Osteocyte (in vitro differentiated cells): ENCODE measurements around the gene G2E3. TPM values are rescaled to one million over a fixed set of nuclear protein-coding genes. Genes with fewer than 3 reads are reported as not detected.
"Not testable (repeated sequence)": the region's sequence is repeated elsewhere in the genome, so short reads cannot be mapped to it uniquely, and the experiment has no call there.

Experiments
- DNase-seq: peaks from one replicate; pipeline ENCODE4 v3.0.0; 2021; ENCODE audit warnings: mixed read lengths; ENCODE audit not compliant: unreplicated experiment; ENCODE audit errors: extremely low spot score
- H3K27ac Mint-ChIP-seq: one replicate; pipeline ENCODE4 v1.8.0; 2021; ENCODE audit warnings: mild to moderate bottlenecking, mixed read lengths; ENCODE audit not compliant: unreplicated experiment
- H3K27me3 Mint-ChIP-seq: one replicate; pipeline ENCODE4 v1.8.0; 2021; ENCODE audit warnings: mixed read lengths; ENCODE audit not compliant: unreplicated experiment
- H3K36me3 Mint-ChIP-seq: one replicate; pipeline ENCODE4 v1.8.0; 2021; ENCODE audit warnings: mixed read lengths; ENCODE audit not compliant: unreplicated experiment
- H3K4me1 Mint-ChIP-seq: one replicate; pipeline ENCODE4 v1.8.0; 2021; ENCODE audit warnings: mixed read lengths; ENCODE audit not compliant: unreplicated experiment
- H3K4me3 Mint-ChIP-seq: one replicate; pipeline ENCODE4 v1.8.0; 2021; ENCODE audit warnings: mild to moderate bottlenecking, moderate library complexity, mixed read lengths; ENCODE audit not compliant: unreplicated experiment
- H3K9me3 Mint-ChIP-seq: one replicate; pipeline ENCODE4 v1.8.0; 2021; ENCODE audit warnings: mixed read lengths; ENCODE audit not compliant: unreplicated experiment
- CTCF ChIP-seq: fragments of 200-600 bp; sonication (generic); IDR thresholded peaks from 2 replicates; pipeline ENCODE4 v1.5.0; 2021; ENCODE audit warnings: antibody characterized with exemption, mild to moderate bottlenecking, moderate library complexity
- total RNA-seq: library from RNA; stranded (reverse); gene quantifications from 2 replicates; pipeline ENCODE4 v1.2.1, GENCODE V29; 2021

The G2E3 gene
- total RNA-seq, 1 donor from 2014 or later = 24.7 TPM

GRCh38 chr14:30623412-30624131, 64.6 kb downstream of the G2E3 start:
- DNase-seq = no peak
- H3K27me3 Mint-ChIP-seq = no peaks in the 10 kb centered on the region
- peaks cover 9% of the 10 kb centered on the region for H3K36me3 Mint-ChIP-seq
- no peak for TF ChIP-seq CTCF
- no peaks in the 10 kb centered on the region for H3K9me3 Mint-ChIP-seq
- peak overlapping the region; percentile 96 for H3K27ac Mint-ChIP-seq
- peaks cover 53% of the 10 kb centered on the region for H3K4me1 Mint-ChIP-seq
- peak overlapping the region; percentile 91 for H3K4me3 Mint-ChIP-seq

- Mint-ChIP-seq H3K27ac (no peak overlapping the region), H3K4me1 (peaks cover 58% of the 10 kb centered on the region), H3K9me3 (no peaks in the 10 kb centered on the region), H3K4me3 (peak overlapping the region; percentile 70), H3K27me3 (no peaks in the 10 kb centered on the region), H3K36me3 (peaks cover 12% of the 10 kb centered on the region)
- no peak for DNase-seq
- TF ChIP-seq CTCF = no peak
Measured at GRCh38 chr14:30624132-30624423, 65.1 kb downstream of the G2E3 start.

- Mint-ChIP-seq H3K4me3 (no peak overlapping the region), H3K27me3 (no peaks in the 10 kb centered on the region), H3K4me1 (peaks cover 56% of the 10 kb centered on the region), H3K36me3 (peaks cover 13% of the 10 kb centered on the region), H3K27ac (no peak overlapping the region), H3K9me3 (no peaks in the 10 kb centered on the region)
- TF ChIP-seq CTCF = no peak
- no peak for DNase-seq
Measured at GRCh38 chr14:30625533-30625932, 66.6 kb downstream of the G2E3 start.

- DNase-seq, H3K9me3 Mint-ChIP-seq, H3K4me3 Mint-ChIP-seq, H3K27me3 Mint-ChIP-seq: not testable (repeated sequence)
- H3K4me1 Mint-ChIP-seq = peaks cover 34% of the 10 kb centered on the region
- peak overlapping the region; percentile 27 for H3K27ac Mint-ChIP-seq
- H3K36me3 Mint-ChIP-seq = peaks cover 24% of the 10 kb centered on the region
Measured at GRCh38 chr14:30629432-30629831, 70.5 kb downstream of the G2E3 start.

GRCh38 chr14:30630248-30630647, 71.3 kb downstream of the G2E3 start:
- DNase-seq = no peak
- TF ChIP-seq CTCF = no peak
- H3K36me3 Mint-ChIP-seq = peaks cover 26% of the 10 kb centered on the region
- no peaks in the 10 kb centered on the region for H3K9me3 Mint-ChIP-seq
- H3K4me3 Mint-ChIP-seq = no peak overlapping the region
- no peak overlapping the region for H3K27ac Mint-ChIP-seq
- H3K27me3 Mint-ChIP-seq = no peaks in the 10 kb centered on the region
- peaks cover 27% of the 10 kb centered on the region for H3K4me1 Mint-ChIP-seq
